Endothelial cell (in vitro differentiated cells): ENCODE results near the gene PREPL. TPM values are rescaled to one million over a fixed set of nuclear protein-coding genes. Genes with fewer than 3 reads are reported as not detected.

Source experiments
- DNase-seq: peaks from one replicate; pipeline ENCODE4 v3.0.0; 2021; ENCODE audit warnings: low spot score
- H3K27ac Mint-ChIP-seq: one replicate; pipeline ENCODE4 v1.8.0; 2021; ENCODE audit warnings: mixed read lengths, inconsistent platforms; ENCODE audit not compliant: unreplicated experiment
- H3K27me3 Mint-ChIP-seq: one replicate; pipeline ENCODE4 v1.8.0; 2021; ENCODE audit warnings: mild to moderate bottlenecking, moderate library complexity, mixed read lengths, inconsistent platforms; ENCODE audit not compliant: unreplicated experiment
- H3K36me3 Mint-ChIP-seq: one replicate; pipeline ENCODE4 v1.8.0; 2021; ENCODE audit warnings: mild to moderate bottlenecking, low read depth, mixed read lengths, inconsistent platforms; ENCODE audit not compliant: unreplicated experiment
- H3K4me1 Mint-ChIP-seq: one replicate; pipeline ENCODE4 v1.8.0; 2021; ENCODE audit warnings: mild to moderate bottlenecking, mixed read lengths, inconsistent platforms; ENCODE audit not compliant: unreplicated experiment
- H3K4me3 Mint-ChIP-seq: one replicate; pipeline ENCODE4 v1.8.0; 2021; ENCODE audit warnings: mild to moderate bottlenecking, mixed read lengths, inconsistent platforms; ENCODE audit not compliant: unreplicated experiment
- H3K9me3 Mint-ChIP-seq: one replicate; pipeline ENCODE4 v1.8.0; 2021; ENCODE audit warnings: mixed read lengths, inconsistent platforms; ENCODE audit not compliant: unreplicated experiment
- CTCF ChIP-seq: fragments of 200-600 bp; sonication (generic); IDR thresholded peaks from one replicate; pipeline ENCODE4 v1.5.0; 2021; ENCODE audit warnings: antibody characterized with exemption; ENCODE audit not compliant: unreplicated experiment
- total RNA-seq: library from RNA; stranded (reverse); fragmentation: NEBNext Ultra II Directional; extraction: Animal tissue kit (Norgen Biotek cat#: 25700); gene quantifications from one replicate; pipeline ENCODE4 v1.2.1, GENCODE V29; 2021; ENCODE audit not compliant: unreplicated experiment

Gene PREPL
- total RNA-seq, 1 donor from 2014 or later: 16.3 TPM

- H3K4me3 Mint-ChIP-seq: no peak overlapping the region
- H3K4me1 Mint-ChIP-seq: peaks cover 4% of the 10 kb centered on the region
- DNase-seq: no peak
- H3K36me3 Mint-ChIP-seq: no peaks in the 10 kb centered on the region
- no peak overlapping the region for H3K27ac Mint-ChIP-seq
- peaks cover 3% of the 10 kb centered on the region for H3K27me3 Mint-ChIP-seq
- H3K9me3 Mint-ChIP-seq: no peaks in the 10 kb centered on the region
- no peak for TF ChIP-seq CTCF
Observed at GRCh38 chr2:44349506-44349905, 11.8 kb downstream of the PREPL start.

- TF ChIP-seq CTCF: no peak
- Mint-ChIP-seq H3K4me3 (no peak overlapping the region), H3K27ac (no peak overlapping the region), H3K27me3 (peaks cover 3% of the 10 kb centered on the region), H3K9me3 (no peaks in the 10 kb centered on the region), H3K36me3 (no peaks in the 10 kb centered on the region), H3K4me1 (peaks cover 4% of the 10 kb centered on the region)
- DNase-seq: no peak
Observed at GRCh38 chr2:44348400-44348799, 12.9 kb downstream of the PREPL start.

- H3K27me3 Mint-ChIP-seq: peaks cover 3% of the 10 kb centered on the region
- no peak for DNase-seq
- no peaks in the 10 kb centered on the region for H3K9me3 Mint-ChIP-seq
- no peak overlapping the region for H3K27ac Mint-ChIP-seq
- TF ChIP-seq CTCF: no peak
- no peak overlapping the region for H3K4me3 Mint-ChIP-seq
- no peaks in the 10 kb centered on the region for H3K36me3 Mint-ChIP-seq
- H3K4me1 Mint-ChIP-seq: peaks cover 4% of the 10 kb centered on the region
Observed at GRCh38 chr2:44347526-44347925, 13.8 kb downstream of the PREPL start.

GRCh38 chr2:44342854-44343253 lies 18.4 kb downstream of the PREPL start:
- Mint-ChIP-seq H3K4me1 (no peaks in the 10 kb centered on the region), H3K27me3 (no peaks in the 10 kb centered on the region), H3K4me3 (no peak overlapping the region), H3K9me3 (no peaks in the 10 kb centered on the region), H3K36me3 (peaks cover 3% of the 10 kb centered on the region), H3K27ac (no peak overlapping the region)
- DNase-seq: no peak
- peak; percentile 62 for TF ChIP-seq CTCF

- H3K27me3 Mint-ChIP-seq: no peaks in the 10 kb centered on the region
- no peak overlapping the region for H3K4me3 Mint-ChIP-seq
- H3K9me3 Mint-ChIP-seq: no peaks in the 10 kb centered on the region
- DNase-seq: no peak
- H3K27ac Mint-ChIP-seq: no peak overlapping the region
- no peak for TF ChIP-seq CTCF
- no peaks in the 10 kb centered on the region for H3K4me1 Mint-ChIP-seq
- H3K36me3 Mint-ChIP-seq: peaks cover 3% of the 10 kb centered on the region
Observed at GRCh38 chr2:44335806-44336538, 25.3 kb downstream of the PREPL start.
